ENCODE measurements around the gene COMMD9.

The COMMD9 gene

DNA sequence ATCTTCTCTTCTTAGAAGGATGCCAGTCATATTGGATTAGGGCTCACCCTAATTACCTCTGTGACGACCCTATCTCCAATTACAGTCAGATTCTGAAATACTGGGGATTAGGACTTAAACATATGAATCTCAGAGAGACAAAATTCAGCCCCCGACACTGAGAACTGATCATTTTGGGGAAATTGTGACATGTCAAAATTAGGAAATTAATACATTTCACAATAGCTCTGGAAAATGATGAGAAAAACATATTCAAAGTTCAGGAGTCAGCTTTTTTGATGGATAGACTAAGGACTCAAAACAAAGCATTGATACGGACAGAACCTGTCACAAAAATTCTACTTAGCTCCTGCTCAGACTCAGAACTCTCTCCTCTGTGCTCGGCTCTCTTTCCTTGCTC, 40.8 kb downstream of the COMMD9 start:
- Histone ChIP-seq H3K36me3 (ENCODE audit: control insufficient read depth in 2 of 2, insufficient read depth in 1 of 2, low read length in 2 of 2) (no peaks in the 10 kb centered on the region), H3K4me3 (ENCODE audit: low read depth, low read length) (no peak overlapping the region), H3K4me1 (ENCODE audit: control insufficient read depth, insufficient read depth, low read length) (no peaks in the 10 kb centered on the region), H3K27ac (ENCODE audit: extremely low read depth, low read depth, low read length) (no peak overlapping the region), H3K9me3 (ENCODE audit: control insufficient read depth, insufficient read depth, low read depth, low read length) (no peaks in the 10 kb centered on the region)
- no peak for TF ChIP-seq ZNF670 (tag by site-specific recombination; IDR thresholded peaks at IDR 0.05; ENCODE audit: low read depth)
- no peak for TF ChIP-seq ZNF398 (tag by site-specific recombination; IDR thresholded peaks at IDR 0.05)
- TF ChIP-seq ZBTB10 (tag by site-specific recombination; IDR thresholded peaks at IDR 0.05): no peak
- no peak for TF ChIP-seq ZNF202 (tag by site-specific recombination; IDR thresholded peaks at IDR 0.05; ENCODE audit: borderline replicate concordance)
- TF ChIP-seq SP7 (tag by site-specific recombination; IDR thresholded peaks at IDR 0.05): no peak
- no peak for TF ChIP-seq ZNF530 (tag by site-specific recombination; IDR thresholded peaks at IDR 0.05; ENCODE audit: low read depth)
- TF ChIP-seq ZNF133 (tag by site-specific recombination; IDR thresholded peaks at IDR 0.05): no peak
- TF ChIP-seq, protein P1, sequence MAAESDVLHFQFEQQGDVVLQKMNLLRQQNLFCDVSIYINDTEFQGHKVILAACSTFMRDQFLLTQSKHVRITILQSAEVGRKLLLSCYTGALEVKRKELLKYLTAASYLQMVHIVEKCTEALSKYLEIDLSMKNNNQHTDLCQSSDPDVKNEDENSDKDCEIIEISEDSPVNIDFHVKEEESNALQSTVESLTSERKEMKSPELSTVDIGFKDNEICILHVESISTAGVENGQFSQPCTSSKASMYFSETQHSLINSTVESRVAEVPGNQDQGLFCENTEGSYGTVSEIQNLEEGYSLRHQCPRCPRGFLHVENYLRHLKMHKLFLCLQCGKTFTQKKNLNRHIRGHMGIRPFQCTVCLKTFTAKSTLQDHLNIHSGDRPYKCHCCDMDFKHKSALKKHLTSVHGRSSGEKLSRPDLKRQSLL (tag by site-specific recombination; IDR thresholded peaks at IDR 0.05): no peak
- no peak for TF ChIP-seq ZNF416 (tag by site-specific recombination; IDR thresholded peaks at IDR 0.05)
- POLR2A ChIA-PET: no interaction called here
- CTCF ChIA-PET: interaction anchor here (0.6 to 2.4 kb wide), 7 partner anchors 10 to 545 kb away, joined by 3 to 27 read pairs (median 4); no protein-coding TSS in a partner anchor

- no peak overlapping the region for H3K4me3 ChIP-seq (ENCODE audit: low read depth, low read length)
- no peaks in the 10 kb centered on the region for H3K9me3 ChIP-seq (ENCODE audit: control insufficient read depth, insufficient read depth, low read depth, low read length)
- ChIA-PET CTCF (interaction anchor here (0.6 to 1.0 kb wide), 2 partner anchors 18 to 1172 kb away, joined by 3 read pairs; no protein-coding TSS in a partner anchor), POLR2A (no interaction called here)
- H3K36me3 ChIP-seq (ENCODE audit: control insufficient read depth in 2 of 2, insufficient read depth in 1 of 2, low read length in 2 of 2): no peaks in the 10 kb centered on the region
- TF ChIP-seq, protein P2, sequence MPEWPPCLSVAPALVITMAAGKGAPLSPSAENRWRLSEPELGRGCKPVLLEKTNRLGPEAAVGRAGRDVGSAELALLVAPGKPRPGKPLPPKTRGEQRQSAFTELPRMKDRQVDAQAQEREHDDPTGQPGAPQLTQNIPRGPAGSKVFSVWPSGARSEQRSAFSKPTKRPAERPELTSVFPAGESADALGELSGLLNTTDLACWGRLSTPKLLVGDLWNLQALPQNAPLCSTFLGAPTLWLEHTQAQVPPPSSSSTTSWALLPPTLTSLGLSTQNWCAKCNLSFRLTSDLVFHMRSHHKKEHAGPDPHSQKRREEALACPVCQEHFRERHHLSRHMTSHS (tag by site-specific recombination; IDR thresholded peaks at IDR 0.05): no peak
- TF ChIP-seq SALL2 (tag by site-specific recombination; IDR thresholded peaks at IDR 0.05; ENCODE audit: borderline replicate concordance): no peak
- H3K4me1 ChIP-seq (ENCODE audit: control insufficient read depth, insufficient read depth, low read length): no peaks in the 10 kb centered on the region
- no peak overlapping the region for H3K27ac ChIP-seq (ENCODE audit: extremely low read depth, low read depth, low read length)
Measured at GRCh38 chr11:36247493-36247892, 41.7 kb downstream of the COMMD9 start.

DNA sequence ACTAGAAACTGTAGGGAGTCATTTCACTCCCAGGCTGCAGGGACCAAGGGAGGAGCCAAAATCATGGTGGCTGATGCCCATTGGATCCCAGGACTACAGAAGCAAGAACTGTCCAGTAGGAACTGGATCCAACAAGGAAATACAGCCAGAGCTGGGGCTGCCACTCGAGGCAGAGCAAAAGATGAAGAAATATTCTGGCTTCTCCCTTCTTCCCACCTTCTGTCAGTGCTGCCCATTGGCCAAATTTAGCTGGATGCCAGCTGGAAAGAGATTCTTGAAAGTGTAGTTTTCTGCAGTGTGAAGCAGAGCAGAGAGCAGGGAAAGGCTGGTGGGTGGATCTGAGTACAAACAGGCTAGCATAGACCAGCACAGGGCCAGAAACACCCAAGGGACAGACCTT, 45.6 kb downstream of the COMMD9 start:
- H3K4me1 ChIP-seq (ENCODE audit: control insufficient read depth, insufficient read depth, low read length): no peaks in the 10 kb centered on the region
- POLR2A ChIA-PET: no interaction called here
- no peak for TF ChIP-seq ZBTB7A (tag by site-specific recombination; IDR thresholded peaks at IDR 0.05; ENCODE audit: low read depth)
- no peak for TF ChIP-seq ZNF558 (tag by site-specific recombination; IDR thresholded peaks at IDR 0.05)
- no peak for TF ChIP-seq GFI1B (tag by site-specific recombination; IDR thresholded peaks at IDR 0.05)
- TF ChIP-seq, protein P3, sequence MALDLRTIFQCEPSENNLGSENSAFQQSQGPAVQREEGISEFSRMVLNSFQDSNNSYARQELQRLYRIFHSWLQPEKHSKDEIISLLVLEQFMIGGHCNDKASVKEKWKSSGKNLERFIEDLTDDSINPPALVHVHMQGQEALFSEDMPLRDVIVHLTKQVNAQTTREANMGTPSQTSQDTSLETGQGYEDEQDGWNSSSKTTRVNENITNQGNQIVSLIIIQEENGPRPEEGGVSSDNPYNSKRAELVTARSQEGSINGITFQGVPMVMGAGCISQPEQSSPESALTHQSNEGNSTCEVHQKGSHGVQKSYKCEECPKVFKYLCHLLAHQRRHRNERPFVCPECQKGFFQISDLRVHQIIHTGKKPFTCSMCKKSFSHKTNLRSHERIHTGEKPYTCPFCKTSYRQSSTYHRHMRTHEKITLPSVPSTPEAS (tag by site-specific recombination; IDR thresholded peaks at IDR 0.05): no peak
- no peak for TF ChIP-seq PBX3 (CRISPR knock-in tag; IDR thresholded peaks at IDR 0.05)
- no peak for TF ChIP-seq TCF7L2 (IDR thresholded peaks at IDR 0.05; ENCODE audit: borderline replicate concordance, low read depth, low read length)
- no peak for TF ChIP-seq ZNF707 (tag by site-specific recombination; IDR thresholded peaks at IDR 0.05)
- TF ChIP-seq KLF16 (tag by site-specific recombination; IDR thresholded peaks at IDR 0.05): no peak
- TF ChIP-seq ZNF510 (tag by site-specific recombination; IDR thresholded peaks at IDR 0.05; ENCODE audit: insufficient replicate concordance): no peak
- TF ChIP-seq ZNF701 (tag by site-specific recombination; IDR thresholded peaks at IDR 0.05): no peak
- TF ChIP-seq SCRT1 (tag by site-specific recombination; IDR thresholded peaks at IDR 0.05; ENCODE audit: borderline replicate concordance): no peak
- TF ChIP-seq SALL2 (tag by site-specific recombination; IDR thresholded peaks at IDR 0.05; ENCODE audit: borderline replicate concordance): no peak

More for the DNA sequence above, 45.6 kb downstream of the COMMD9 start:
- Histone ChIP-seq H3K36me3 (ENCODE audit: control insufficient read depth in 2 of 2, insufficient read depth in 1 of 2, low read length in 2 of 2) (no peaks in the 10 kb centered on the region), H3K4me3 (ENCODE audit: low read depth, low read length) (no peak overlapping the region), H3K9me3 (ENCODE audit: control insufficient read depth, insufficient read depth, low read depth, low read length) (no peaks in the 10 kb centered on the region), H3K27ac (ENCODE audit: extremely low read depth, low read depth, low read length) (no peak overlapping the region)
- CTCF ChIA-PET: no interaction called here
